Chondrocyte (in vitro differentiated cells): ENCODE measurements around the gene ZNF598. TPM values are rescaled to one million over a fixed set of nuclear protein-coding genes. Genes with fewer than 3 reads are reported as not detected.

Experiments used
- DNase-seq: peaks from one replicate; pipeline ENCODE4 v3.0.0; 2021; ENCODE audit warnings: mixed read lengths, low spot score
- H3K27ac Mint-ChIP-seq: one replicate; pipeline ENCODE4 v1.8.0; 2021; ENCODE audit warnings: mild to moderate bottlenecking, moderate library complexity, mixed read lengths; ENCODE audit not compliant: unreplicated experiment
- H3K27me3 Mint-ChIP-seq: 2 replicates; pipeline ENCODE4 v1.8.0; 2021; ENCODE audit warnings: low read depth, mixed read lengths
- H3K36me3 Mint-ChIP-seq: 2 replicates; pipeline ENCODE4 v1.8.0; 2021; ENCODE audit warnings: low read depth, mixed read lengths
- H3K4me1 Mint-ChIP-seq: 2 replicates; pipeline ENCODE4 v1.8.0; 2021; ENCODE audit warnings: low read depth, mild to moderate bottlenecking, mixed read lengths
- H3K4me3 Mint-ChIP-seq: one replicate; pipeline ENCODE4 v1.8.0; 2021; ENCODE audit warnings: mild to moderate bottlenecking, moderate library complexity, mixed read lengths; ENCODE audit not compliant: unreplicated experiment
- H3K9me3 Mint-ChIP-seq: 2 replicates; pipeline ENCODE4 v1.8.0; 2021; ENCODE audit warnings: low read depth, mixed read lengths
- total RNA-seq: library from RNA; stranded (reverse); gene quantifications from 3 replicates; pipeline ENCODE4 v1.2.1, GENCODE V29; 2021
- TF ChIP-seq, protein P1 (sequence below): fragments of 200-600 bp; sonication (generic); IDR thresholded peaks from 2 replicates; pipeline ENCODE4 v1.5.0; 2021; ENCODE audit warnings: antibody characterized with exemption, mild to moderate bottlenecking, moderate library complexity

ZNF598 gene
- total RNA-seq, 1 donor from 2014 or later = 41.7 TPM

DNA sequence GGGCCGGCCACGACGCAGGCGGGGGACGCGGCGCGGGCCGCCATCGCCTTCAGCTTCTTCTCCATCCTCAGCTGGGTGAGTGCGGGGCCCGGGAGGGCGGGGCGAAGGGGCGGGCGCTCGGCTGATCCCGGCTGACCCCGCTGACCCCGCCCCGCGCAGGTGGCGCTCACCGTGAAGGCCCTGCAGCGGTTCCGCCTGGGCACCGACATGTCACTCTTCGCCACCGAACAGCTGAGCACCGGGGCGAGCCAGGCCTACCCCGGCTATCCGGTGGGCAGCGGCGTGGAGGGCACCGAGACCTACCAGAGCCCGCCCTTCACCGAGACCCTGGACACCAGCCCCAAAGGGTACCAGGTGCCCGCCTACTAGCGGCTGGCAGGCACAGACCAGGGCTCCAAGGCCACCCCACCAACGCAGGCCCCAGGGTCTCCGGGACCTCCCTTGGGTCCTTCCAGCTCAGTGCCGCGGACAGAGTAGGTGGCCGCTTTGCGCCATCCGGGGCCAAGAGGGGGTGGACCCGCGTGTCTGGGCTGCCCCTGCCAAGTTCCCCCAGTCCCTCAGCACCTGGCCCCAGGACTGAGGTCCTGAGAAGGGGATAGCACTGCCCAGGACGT lies 16.8 kb downstream of the ZNF598 start:
- no peak for DNase-seq
- H3K27me3 Mint-ChIP-seq = peaks cover 14% of the 10 kb centered on the region
- peaks cover 5% of the 10 kb centered on the region for H3K36me3 Mint-ChIP-seq
- TF ChIP-seq, protein P1, sequence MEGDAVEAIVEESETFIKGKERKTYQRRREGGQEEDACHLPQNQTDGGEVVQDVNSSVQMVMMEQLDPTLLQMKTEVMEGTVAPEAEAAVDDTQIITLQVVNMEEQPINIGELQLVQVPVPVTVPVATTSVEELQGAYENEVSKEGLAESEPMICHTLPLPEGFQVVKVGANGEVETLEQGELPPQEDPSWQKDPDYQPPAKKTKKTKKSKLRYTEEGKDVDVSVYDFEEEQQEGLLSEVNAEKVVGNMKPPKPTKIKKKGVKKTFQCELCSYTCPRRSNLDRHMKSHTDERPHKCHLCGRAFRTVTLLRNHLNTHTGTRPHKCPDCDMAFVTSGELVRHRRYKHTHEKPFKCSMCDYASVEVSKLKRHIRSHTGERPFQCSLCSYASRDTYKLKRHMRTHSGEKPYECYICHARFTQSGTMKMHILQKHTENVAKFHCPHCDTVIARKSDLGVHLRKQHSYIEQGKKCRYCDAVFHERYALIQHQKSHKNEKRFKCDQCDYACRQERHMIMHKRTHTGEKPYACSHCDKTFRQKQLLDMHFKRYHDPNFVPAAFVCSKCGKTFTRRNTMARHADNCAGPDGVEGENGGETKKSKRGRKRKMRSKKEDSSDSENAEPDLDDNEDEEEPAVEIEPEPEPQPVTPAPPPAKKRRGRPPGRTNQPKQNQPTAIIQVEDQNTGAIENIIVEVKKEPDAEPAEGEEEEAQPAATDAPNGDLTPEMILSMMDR = no peak
- H3K27ac Mint-ChIP-seq = no peak overlapping the region
- no peaks in the 10 kb centered on the region for H3K9me3 Mint-ChIP-seq
- no peak overlapping the region for H3K4me3 Mint-ChIP-seq
- H3K4me1 Mint-ChIP-seq = peaks cover 5% of the 10 kb centered on the region

DNA sequence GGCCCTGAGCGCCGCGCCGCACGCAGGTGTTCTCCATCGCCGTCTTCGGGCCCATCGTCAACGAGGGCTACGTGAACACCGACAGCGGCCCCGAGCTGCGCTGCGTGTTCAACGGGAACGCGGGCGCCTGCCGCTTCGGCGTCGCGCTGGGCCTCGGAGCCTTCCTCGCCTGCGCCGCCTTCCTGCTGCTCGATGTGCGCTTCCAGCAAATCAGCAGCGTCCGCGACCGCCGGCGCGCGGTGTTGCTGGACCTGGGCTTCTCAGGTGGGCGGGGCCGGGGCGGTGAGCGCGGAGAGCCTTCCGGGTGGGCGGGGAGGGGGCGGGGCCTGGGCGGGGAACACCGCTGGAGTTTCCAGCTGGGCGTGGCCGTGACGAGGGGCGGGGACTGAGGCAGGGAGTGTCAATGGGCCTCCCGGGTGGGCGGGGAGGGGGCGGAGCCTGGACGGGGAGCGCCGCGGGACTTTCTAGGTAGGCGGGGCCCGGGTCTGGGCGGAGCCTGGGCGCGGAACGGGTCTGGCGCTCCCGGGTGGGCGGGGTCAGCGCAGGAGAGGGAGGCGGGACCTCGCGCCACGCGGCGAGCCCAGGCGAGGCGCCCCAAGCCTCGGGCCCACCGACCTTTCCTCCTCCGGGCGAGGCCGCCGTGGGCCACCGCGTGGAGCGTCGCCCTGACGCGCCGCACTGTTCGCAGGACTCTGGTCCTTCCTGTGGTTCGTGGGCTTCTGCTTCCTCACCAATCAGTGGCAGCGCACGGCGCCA lies 17.5 kb downstream of the ZNF598 start:
- TF ChIP-seq, protein P1 = no peak
- Mint-ChIP-seq H3K27me3 (peaks cover 14% of the 10 kb centered on the region), H3K4me3 (peak overlapping the region; percentile 36)

DNA sequence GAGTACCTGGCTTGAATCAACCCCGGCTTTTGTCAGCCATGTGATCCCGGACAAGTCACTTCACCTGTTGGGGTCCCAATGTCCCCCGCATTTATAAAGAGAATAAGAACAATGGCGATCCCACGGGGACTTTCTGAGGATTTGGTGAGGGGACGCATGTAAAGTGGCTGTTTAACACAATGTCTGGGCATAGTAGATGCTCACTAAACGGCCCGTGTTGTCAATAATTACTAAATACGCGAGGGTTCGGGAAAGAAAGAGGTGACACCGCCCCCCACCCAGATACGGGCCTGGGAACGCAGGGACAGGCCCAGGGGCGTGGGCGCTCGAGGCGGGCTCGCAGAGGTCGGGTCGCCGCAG lies 18.1 kb downstream of the ZNF598 start:
- H3K4me1 Mint-ChIP-seq = peaks cover 5% of the 10 kb centered on the region
- no peak for DNase-seq
- peaks cover 3% of the 10 kb centered on the region for H3K36me3 Mint-ChIP-seq
- H3K27me3 Mint-ChIP-seq = peaks cover 14% of the 10 kb centered on the region
- no peaks in the 10 kb centered on the region for H3K9me3 Mint-ChIP-seq
- no peak overlapping the region for H3K27ac Mint-ChIP-seq
- no peak overlapping the region for H3K4me3 Mint-ChIP-seq
- TF ChIP-seq, protein P1 = no peak

More for the DNA sequence above, 17.5 kb downstream of the ZNF598 start:
- no peak overlapping the region for H3K27ac Mint-ChIP-seq
- H3K4me1 Mint-ChIP-seq = peaks cover 5% of the 10 kb centered on the region
- no peaks in the 10 kb centered on the region for H3K9me3 Mint-ChIP-seq
- peaks cover 2% of the 10 kb centered on the region for H3K36me3 Mint-ChIP-seq
- DNase-seq = no peak

DNA sequence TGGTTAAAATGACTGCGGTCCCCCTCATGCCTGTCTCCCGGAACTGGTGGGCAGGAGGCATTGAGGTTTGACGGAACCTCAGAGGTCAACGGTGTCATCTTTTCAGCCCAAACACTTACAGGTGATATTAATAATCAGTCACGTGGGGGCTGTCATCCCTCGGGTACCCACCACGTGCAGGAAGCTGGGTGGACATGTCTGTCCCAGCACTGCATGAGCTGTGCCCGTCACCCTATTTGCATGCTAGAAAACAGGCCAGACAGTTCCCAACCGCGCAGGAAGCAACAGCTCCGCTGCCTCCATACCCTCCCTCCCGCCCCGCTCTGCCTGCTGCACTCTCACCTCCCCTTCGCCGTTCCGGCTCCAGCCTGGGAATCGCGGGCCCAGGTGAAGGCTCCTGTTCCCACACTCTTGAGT lies 18.5 kb downstream of the ZNF598 start:
- peaks cover 14% of the 10 kb centered on the region for H3K27me3 Mint-ChIP-seq
- H3K4me1 Mint-ChIP-seq = peaks cover 5% of the 10 kb centered on the region
- TF ChIP-seq, protein P1 = no peak
- no peaks in the 10 kb centered on the region for H3K9me3 Mint-ChIP-seq
- DNase-seq = no peak
- H3K4me3 Mint-ChIP-seq = no peak overlapping the region
- H3K27ac Mint-ChIP-seq = no peak overlapping the region
- peaks cover 4% of the 10 kb centered on the region for H3K36me3 Mint-ChIP-seq

DNA sequence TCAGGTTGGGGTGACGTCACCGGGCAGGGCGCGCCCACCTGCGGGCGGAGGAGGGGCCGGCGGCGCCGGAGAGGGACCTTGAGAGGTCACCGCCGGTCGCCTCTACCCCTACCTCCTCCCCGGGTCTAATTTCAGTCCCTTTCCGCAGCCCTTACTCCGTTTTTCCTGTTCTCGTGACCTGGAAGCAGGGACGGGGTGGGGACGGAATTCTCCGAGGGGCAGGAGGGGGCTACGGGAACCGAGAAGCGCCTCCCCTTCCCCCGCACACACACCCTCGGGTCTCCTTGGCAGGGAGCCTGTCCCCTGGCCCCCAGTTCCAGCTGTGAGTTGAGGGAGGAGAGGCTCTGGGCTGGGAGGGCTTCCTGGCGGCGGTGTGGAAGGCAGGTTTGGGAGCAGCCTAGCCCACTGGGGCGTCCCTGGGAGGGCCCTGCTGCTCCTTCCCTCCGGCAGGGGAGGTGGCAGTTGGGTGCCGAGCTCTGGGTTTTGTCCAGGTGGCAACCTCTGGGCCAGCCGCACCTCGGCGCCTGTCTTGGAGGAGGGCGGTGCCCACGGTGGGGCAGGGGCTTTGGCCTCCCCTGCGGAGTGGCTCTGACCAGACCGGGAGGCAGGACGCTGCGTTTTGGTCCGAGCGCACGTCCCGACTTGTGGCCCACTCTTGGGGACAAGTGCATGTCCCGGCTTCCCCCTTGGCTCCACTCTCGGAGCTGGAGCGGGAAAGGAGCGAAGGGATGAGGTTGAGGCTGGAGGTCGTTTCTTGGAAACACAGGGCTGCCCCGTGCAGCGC lies 19.1 kb downstream of the ZNF598 start:
- TF ChIP-seq, protein P1 = no peak
- Mint-ChIP-seq H3K4me3 (peak overlapping the region; percentile 6), H3K4me1 (peaks cover 5% of the 10 kb centered on the region), H3K36me3 (peaks cover 4% of the 10 kb centered on the region), H3K27ac (no peak overlapping the region), H3K9me3 (no peaks in the 10 kb centered on the region), H3K27me3 (peaks cover 14% of the 10 kb centered on the region)
- DNase-seq = no peak
